ENCODE results near the gene POU6F2.

- no peak for TF ChIP-seq EP300 (IDR thresholded peaks at IDR 0.05)
- TF ChIP-seq CTCF (IDR thresholded peaks at IDR 0.05): no peak
- no peak for TF ChIP-seq POLR2A (IDR thresholded peaks at IDR 0.05)
- no peak for TF ChIP-seq POLR2AphosphoS5 (IDR thresholded peaks at IDR 0.05)
Observed at GRCh38 chr7:39285256-39285655, 307.5 kb downstream of the POU6F2 start.
